ENCODE results near the gene PPP1R13B. TPM values are rescaled to one million over a fixed set of nuclear protein-coding genes. Genes with fewer than 3 reads are reported as not detected.

Gene PPP1R13B
- total and polyA plus RNA-seq, 2 experiments from 2014 or later: 2.0 to 8.5 TPM

- ATAC-seq (no peak), DNase-seq (ENCODE audit: low spot score) (no peak)
- Histone ChIP-seq H3K4me1 (ENCODE audit: insufficient read depth) (no peaks in the 10 kb centered on the region), H3K9me2 (ENCODE audit: insufficient read depth) (no peaks in the 10 kb centered on the region), H3K27me3 (ENCODE audit: insufficient read depth) (no peaks in the 10 kb centered on the region), H3K4me3 (no peak overlapping the region), H3K4me2 (no peak overlapping the region), H2AFZ (no peak overlapping the region), H3K79me2 (replicated peaks; ENCODE audit: insufficient read depth) (peaks cover 4% of the 10 kb centered on the region; the same call in 1 of the 2 replicates), H3K27ac (ENCODE audit: low read depth) (no peak overlapping the region), H3F3A (replicated peaks; ENCODE audit: low read depth) (no peaks in the 10 kb centered on the region), H4K20me1 (replicated peaks; ENCODE audit: insufficient read depth) (peaks cover 3% of the 10 kb centered on the region; the same call in 1 of the 2 replicates), H3K36me3 (ENCODE audit: insufficient read depth) (no peaks in the 10 kb centered on the region)
- Mint-ChIP-seq H3K9me3 (no peaks in the 10 kb centered on the region), H3K4me1 (peaks cover 5% of the 10 kb centered on the region; the same call in 2 of the 3 replicates), H3K27ac (no peak overlapping the region), H3K4me3 (no peak overlapping the region), H3K27me3 (ENCODE audit: insufficient read depth, low read depth, poor library complexity) (peaks cover 8% of the 10 kb centered on the region), H3K36me3 (ENCODE audit: low read depth) (peaks cover 23% of the 10 kb centered on the region)
- no peak for TF ChIP-seq JUNB (IDR thresholded peaks at IDR 0.05; ENCODE audit: unreplicated experiment)
- TF ChIP-seq ZNF114 (CRISPR knock-in tag; IDR thresholded peaks at IDR 0.05): no peak
- no peak for TF ChIP-seq NANOG (IDR thresholded peaks at IDR 0.05; ENCODE audit: borderline replicate concordance)
- no peak for TF ChIP-seq REST (IDR thresholded peaks at IDR 0.05; ENCODE audit: unreplicated experiment)
- TF ChIP-seq EZH2phosphoT487 (IDR thresholded peaks at IDR 0.05; ENCODE audit: unreplicated experiment): no peak
- TF ChIP-seq, protein P1, sequence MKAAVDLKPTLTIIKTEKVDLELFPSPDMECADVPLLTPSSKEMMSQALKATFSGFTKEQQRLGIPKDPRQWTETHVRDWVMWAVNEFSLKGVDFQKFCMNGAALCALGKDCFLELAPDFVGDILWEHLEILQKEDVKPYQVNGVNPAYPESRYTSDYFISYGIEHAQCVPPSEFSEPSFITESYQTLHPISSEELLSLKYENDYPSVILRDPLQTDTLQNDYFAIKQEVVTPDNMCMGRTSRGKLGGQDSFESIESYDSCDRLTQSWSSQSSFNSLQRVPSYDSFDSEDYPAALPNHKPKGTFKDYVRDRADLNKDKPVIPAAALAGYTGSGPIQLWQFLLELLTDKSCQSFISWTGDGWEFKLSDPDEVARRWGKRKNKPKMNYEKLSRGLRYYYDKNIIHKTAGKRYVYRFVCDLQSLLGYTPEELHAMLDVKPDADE (IDR thresholded peaks at IDR 0.05): no peak
- TF ChIP-seq ZNF331 (CRISPR knock-in tag; IDR thresholded peaks at IDR 0.05; ENCODE audit: low read depth): no peak
- no peak for TF ChIP-seq EZH2 (IDR thresholded peaks at IDR 0.05; ENCODE audit: low read depth, unreplicated experiment)
- TF ChIP-seq STAT1 (IDR thresholded peaks at IDR 0.05; ENCODE audit: unreplicated experiment): no peak
- no peak for TF ChIP-seq POLR2AphosphoS5 (IDR thresholded peaks at IDR 0.05; ENCODE audit: low read depth)
- TF ChIP-seq, protein P2, sequence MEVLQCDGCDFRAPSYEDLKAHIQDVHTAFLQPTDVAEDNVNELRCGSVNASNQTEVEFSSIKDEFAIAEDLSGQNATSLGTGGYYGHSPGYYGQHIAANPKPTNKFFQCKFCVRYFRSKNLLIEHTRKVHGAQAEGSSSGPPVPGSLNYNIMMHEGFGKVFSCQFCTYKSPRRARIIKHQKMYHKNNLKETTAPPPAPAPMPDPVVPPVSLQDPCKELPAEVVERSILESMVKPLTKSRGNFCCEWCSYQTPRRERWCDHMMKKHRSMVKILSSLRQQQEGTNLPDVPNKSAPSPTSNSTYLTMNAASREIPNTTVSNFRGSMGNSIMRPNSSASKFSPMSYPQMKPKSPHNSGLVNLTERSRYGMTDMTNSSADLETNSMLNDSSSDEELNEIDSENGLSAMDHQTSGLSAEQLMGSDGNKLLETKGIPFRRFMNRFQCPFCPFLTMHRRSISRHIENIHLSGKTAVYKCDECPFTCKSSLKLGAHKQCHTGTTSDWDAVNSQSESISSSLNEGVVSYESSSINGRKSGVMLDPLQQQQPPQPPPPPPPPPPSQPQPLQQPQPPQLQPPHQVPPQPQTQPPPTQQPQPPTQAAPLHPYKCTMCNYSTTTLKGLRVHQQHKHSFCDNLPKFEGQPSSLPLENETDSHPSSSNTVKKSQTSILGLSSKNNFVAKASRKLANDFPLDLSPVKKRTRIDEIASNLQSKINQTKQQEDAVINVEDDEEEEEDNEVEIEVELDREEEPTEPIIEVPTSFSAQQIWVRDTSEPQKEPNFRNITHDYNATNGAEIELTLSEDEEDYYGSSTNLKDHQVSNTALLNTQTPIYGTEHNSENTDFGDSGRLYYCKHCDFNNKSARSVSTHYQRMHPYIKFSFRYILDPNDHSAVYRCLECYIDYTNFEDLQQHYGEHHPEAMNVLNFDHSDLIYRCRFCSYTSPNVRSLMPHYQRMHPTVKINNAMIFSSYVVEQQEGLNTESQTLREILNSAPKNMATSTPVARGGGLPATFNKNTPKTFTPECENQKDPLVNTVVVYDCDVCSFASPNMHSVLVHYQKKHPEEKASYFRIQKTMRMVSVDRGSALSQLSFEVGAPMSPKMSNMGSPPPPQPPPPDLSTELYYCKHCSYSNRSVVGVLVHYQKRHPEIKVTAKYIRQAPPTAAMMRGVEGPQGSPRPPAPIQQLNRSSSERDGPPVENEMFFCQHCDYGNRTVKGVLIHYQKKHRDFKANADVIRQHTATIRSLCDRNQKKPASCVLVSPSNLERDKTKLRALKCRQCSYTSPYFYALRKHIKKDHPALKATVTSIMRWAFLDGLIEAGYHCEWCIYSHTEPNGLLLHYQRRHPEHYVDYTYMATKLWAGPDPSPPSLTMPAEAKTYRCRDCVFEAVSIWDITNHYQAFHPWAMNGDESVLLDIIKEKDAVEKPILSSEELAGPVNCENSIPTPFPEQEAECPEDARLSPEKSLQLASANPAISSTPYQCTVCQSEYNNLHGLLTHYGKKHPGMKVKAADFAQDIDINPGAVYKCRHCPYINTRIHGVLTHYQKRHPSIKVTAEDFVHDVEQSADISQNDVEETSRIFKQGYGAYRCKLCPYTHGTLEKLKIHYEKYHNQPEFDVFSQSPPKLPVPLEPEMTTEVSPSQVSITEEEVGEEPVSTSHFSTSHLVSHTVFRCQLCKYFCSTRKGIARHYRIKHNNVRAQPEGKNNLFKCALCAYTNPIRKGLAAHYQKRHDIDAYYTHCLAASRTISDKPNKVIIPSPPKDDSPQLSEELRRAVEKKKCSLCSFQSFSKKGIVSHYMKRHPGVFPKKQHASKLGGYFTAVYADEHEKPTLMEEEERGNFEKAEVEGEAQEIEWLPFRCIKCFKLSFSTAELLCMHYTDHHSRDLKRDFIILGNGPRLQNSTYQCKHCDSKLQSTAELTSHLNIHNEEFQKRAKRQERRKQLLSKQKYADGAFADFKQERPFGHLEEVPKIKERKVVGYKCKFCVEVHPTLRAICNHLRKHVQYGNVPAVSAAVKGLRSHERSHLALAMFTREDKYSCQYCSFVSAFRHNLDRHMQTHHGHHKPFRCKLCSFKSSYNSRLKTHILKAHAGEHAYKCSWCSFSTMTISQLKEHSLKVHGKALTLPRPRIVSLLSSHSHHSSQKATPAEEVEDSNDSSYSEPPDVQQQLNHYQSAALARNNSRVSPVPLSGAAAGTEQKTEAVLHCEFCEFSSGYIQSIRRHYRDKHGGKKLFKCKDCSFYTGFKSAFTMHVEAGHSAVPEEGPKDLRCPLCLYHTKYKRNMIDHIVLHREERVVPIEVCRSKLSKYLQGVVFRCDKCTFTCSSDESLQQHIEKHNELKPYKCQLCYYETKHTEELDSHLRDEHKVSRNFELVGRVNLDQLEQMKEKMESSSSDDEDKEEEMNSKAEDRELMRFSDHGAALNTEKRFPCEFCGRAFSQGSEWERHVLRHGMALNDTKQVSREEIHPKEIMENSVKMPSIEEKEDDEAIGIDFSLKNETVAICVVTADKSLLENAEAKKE (CRISPR knock-in tag; IDR thresholded peaks at IDR 0.05): no peak
- TF ChIP-seq, protein P3, sequence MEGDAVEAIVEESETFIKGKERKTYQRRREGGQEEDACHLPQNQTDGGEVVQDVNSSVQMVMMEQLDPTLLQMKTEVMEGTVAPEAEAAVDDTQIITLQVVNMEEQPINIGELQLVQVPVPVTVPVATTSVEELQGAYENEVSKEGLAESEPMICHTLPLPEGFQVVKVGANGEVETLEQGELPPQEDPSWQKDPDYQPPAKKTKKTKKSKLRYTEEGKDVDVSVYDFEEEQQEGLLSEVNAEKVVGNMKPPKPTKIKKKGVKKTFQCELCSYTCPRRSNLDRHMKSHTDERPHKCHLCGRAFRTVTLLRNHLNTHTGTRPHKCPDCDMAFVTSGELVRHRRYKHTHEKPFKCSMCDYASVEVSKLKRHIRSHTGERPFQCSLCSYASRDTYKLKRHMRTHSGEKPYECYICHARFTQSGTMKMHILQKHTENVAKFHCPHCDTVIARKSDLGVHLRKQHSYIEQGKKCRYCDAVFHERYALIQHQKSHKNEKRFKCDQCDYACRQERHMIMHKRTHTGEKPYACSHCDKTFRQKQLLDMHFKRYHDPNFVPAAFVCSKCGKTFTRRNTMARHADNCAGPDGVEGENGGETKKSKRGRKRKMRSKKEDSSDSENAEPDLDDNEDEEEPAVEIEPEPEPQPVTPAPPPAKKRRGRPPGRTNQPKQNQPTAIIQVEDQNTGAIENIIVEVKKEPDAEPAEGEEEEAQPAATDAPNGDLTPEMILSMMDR (conservative IDR thresholded peaks at IDR 0.05; ENCODE audit: low read depth in 2 of 2): no peak
- no peak for TF ChIP-seq CREB1 (CRISPR knock-in tag; IDR thresholded peaks at IDR 0.05; ENCODE audit: low read depth)
Observed at GRCh38 chr14:103732868-103733620, 114.3 kb downstream of the PPP1R13B start.

Measured in GM23338 (cell line).